Measurements from ENCODE around the gene ACYP2.
"Not testable (repeated sequence)": the region's sequence is repeated elsewhere in the genome, so short reads cannot be mapped to it uniquely, and the experiment has no call there.

Gene ACYP2

DNA sequence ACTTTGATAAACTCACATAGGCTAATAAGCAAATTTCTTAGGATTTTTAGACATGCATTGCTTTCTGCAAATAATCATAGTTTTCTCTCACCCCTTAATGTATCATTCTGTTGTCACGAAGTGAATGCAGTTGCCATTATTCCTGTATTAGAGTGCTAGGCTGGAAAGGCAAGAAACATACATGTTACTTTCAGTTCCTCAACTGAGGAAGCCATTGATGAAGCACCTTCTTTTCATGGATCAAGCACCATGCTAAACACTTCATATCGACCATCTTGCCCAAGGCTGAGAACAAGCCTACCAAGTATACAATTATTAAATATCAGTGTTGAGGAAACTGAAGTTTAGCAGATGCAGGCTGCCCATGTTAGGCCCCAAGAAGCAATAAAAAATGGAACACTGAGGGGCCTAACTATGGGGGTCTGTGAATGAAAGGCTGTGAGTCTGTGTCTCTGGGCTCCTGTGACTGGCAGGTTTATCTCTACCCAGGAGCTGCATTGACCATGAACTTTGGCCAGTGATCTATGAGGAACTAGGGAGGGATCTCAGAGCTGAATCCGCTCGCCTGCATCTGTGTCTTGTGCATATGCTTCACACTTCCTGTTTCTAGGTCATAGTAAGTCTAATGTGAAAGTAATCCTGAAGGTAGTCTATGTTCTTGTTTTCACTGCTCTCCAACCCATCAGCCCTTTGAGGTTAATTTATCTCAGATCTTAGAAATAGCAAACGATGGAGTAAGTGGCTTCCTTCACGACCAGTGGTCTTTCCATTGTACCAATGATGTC is 156.6 kb downstream of the ACYP2 start:
- no peak for DNase-seq

DNA sequence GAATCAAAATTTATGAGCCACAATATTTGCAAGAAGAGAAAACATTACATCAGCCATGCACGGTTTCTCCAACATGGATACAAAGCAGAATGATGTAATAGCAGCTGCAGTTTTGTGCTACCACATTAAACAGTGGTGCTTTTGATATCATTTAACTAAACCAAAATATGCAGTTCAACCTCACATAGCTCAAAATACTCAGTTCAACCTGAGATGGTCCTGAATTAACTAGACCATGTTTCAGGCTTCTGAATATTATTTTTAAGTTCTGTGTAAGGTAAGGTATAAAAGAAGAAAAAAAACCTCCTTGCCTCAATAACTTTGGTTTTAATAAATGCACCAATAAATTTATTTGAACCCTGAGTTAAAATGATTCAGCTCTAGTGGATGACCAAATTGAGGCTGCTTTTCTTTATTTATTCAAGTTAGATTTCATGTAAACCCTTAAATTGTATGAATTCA is 159.4 kb downstream of the ACYP2 start:
- peak; percentile 91 for DNase-seq

DNA sequence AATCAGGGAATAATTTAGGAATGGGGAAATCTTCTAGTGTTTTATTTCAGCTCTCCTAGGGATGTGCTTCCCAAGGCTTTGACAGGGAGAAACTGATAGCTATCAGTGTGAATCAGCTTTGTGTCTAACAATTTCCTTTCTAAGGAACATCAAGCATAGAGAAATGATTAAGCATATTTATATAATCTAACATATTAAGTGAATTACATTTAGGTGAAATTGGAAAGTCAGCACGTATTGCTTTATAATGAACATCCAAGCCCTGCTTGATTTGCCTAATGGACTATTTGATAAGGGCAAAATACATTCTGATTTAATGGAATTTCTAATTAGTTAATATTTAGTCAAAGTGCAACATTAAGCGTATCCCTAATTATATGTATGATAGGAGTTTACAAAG is 160.1 kb downstream of the ACYP2 start:
- peak; percentile 21 for DNase-seq

GRCh38 chr2:54279385-54279784 is 164.0 kb downstream of the ACYP2 start:
- DNase-seq: no peak

DNA sequence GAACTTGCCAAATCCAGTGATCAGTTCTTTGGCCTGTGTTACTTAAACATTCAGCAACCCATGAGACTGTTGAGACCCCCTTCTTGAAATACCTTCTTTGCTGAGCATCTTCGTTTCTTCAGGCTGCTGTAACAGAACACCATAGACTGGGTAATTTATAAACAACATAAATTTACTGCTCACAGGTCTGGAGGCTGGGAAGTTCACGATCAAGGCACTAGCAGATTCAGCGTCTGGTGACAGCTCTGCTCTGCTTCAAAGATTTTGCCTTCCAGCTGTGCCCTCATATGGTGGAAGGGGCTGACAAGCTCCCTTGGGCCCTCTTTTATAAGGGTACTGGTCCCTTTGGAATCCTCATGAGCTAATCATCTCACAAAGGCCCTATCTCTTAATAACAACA is 169.4 kb downstream of the ACYP2 start:
- DNase-seq: no peak

GRCh38 chr2:54285451-54285850 is 170.0 kb downstream of the ACYP2 start:
- no peak for DNase-seq

DNA sequence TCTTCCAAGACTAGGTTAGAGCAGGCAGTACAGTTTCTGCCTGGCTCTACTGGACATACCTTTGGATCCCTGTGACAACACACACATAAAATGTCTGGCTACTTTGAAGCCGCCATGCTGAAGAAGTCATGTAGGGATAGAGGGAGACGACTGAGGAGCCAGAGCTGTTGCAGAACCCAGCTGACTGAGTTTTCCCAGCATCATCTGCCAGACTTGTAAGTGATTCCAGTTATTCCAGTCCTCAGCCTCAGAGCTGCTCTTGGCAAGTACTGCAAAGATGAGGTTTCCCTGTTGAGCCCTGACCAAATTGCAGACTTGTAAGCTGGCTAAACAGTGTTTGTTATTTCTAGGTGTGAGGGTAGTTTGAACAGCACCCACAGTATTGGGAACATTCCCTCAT is 172.1 kb downstream of the ACYP2 start:
- no peak for DNase-seq

- DNase-seq: no peak
Measured at GRCh38 chr2:54289917-54290316, 174.5 kb downstream of the ACYP2 start.

DNA sequence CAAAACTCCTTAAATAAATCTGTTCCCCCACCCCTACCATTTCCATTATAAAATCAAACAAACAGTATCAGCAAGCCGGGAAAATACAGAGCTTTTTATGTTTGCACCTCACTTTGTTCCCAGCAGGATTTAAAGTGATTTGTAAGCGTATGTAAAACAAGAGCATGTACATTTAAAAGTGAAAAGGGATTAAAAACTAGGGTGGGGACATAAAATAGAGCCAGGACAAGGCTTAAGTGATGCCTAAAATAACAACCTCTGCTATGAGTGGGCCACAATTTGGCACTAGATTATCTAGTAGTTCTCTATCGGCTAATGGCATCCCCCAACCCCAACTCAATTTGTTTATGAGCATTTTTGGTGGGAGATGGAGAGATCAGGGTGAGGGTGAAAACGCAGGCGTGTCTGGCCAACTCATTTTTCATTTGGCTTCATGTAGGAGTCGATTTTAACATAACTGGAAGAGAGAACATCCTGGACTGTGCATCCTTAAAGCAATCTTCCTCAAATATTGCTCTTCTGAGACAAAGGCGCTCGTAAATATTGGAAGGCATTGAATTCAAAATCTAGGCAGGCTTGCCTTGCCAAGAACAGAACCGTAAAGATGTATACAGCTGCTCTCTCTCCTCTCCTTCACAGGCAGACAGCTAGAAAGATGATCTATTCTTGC is 175.1 kb downstream of the ACYP2 start:
- no peak for DNase-seq

- not testable (repeated sequence) for DNase-seq
Measured at GRCh38 chr2:54294665-54295064, 179.2 kb downstream of the ACYP2 start.

DNA sequence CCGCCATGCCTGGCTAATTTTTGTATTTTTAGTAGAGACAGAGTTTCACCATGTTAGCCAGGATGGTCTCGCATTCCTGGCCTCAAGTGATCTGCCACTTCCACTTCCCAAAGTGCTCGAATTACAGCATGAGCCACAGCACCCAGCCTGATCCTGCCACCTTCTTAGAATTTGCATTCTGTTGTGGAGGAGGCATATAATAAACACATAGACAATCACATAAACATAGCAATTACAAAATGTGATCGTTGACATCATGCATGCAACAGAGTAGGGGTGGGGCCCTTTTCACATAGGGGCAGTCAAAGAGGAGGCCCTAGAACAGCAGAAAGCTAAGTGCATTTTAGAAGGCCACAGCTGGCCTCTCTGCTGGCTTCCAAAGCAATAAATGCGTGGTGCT is 180.5 kb downstream of the ACYP2 start:
- DNase-seq: no peak

DNA sequence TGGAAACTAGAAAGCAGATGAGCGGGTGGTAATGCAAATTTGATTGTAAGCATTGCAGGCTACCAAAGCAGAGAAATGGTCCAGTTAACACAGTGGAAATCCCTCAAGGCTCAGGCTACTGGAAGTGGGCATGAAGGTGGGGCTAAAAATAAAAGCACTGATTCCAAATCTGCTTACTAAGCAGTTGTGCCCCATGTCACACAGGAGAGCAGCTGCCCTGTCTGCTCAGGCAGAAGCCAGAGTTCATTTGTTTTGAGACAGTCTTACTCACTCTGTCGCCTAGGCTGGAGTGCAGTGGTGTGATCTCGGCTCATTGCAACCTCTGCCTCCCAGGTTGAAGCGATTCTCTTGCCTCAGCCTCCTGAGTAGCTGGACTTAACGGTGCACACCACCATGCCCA is 183.1 kb downstream of the ACYP2 start:
- DNase-seq: no peak

GRCh38 chr2:54303631-54304030 is 188.2 kb downstream of the ACYP2 start:
- DNase-seq: no peak

DNA sequence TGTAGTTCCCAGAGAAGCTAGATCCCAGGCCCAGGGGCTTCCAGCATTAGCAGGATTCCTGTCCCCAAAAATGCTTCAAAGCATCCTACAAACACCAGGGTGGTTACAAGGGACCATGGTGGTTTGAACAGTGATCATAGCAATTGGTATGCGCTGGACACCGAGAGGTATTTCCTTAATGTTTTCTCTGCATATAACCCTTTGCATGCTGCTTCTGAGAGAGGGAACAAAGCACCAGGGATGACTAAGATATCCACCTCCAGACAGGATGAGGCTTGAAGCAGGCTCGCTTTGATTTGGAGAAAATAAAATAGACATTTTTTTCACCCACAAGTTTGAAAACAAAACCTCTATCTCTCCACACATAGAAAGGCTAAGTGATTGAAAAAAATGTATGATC is 191.1 kb downstream of the ACYP2 start:
- peak; percentile 69 for DNase-seq

GRCh38 chr2:54308186-54308585 is 192.8 kb downstream of the ACYP2 start:
- no peak for DNase-seq

DNA sequence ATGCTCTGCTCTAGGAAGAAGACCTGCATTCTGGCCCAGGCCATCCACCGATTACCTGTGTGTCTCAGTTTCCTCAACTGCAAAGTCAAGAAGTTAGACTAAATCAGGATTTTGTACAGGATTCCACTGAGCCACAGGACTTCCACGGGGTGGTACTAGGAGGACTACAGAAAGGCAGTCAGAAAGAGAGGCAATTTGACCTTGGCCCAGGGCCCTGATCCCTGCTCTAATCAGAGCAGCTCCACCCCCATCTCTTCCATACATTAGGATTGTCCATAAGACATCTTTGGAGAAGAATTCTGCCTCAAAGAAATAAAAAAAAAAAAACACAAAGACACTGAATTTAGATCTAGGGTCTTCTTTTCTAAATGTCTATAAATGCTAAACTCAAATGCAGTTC is 193.4 kb downstream of the ACYP2 start:
- no peak for DNase-seq

GRCh38 chr2:54310311-54310710 is 194.9 kb downstream of the ACYP2 start:
- DNase-seq: peak; percentile 28

DNA sequence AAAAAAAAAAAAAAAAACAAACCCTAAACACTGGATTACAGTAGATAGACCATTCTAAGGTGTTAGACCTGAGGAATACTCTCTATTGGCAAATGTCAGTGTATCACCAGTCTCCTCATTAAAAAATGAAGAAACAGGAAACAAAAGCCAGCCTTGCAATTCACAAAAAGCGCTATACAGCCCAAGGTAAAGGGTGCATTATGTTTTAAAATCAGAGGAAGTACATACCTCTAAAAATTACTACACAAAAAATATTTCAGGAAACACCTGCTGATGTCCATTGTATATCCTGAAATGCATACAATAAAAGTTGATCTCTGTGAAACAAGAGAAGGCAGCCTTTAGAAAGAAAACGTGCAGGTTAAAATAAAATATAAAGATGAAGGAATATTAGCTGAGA is 195.5 kb downstream of the ACYP2 start:
- no peak for DNase-seq

DNA sequence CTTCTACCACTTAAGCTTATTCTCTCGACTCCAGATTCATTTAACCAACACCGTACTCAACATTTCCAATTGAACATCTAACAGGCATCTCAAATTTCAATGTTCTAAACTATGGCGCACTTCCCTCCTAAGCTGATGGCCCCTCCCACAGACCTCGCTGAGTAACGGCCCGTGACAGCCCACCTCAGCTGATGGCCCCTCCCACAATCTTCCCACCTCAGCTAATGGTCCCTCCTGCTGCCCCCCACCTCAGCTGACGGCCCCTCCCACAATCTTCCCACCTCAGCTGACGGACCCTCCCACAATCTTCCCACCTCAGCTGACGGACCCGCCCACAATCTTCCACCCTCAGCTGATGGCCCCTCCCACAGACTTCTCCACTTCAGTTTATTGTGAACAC is 197.7 kb downstream of the ACYP2 start:
- no peak for DNase-seq

DNA sequence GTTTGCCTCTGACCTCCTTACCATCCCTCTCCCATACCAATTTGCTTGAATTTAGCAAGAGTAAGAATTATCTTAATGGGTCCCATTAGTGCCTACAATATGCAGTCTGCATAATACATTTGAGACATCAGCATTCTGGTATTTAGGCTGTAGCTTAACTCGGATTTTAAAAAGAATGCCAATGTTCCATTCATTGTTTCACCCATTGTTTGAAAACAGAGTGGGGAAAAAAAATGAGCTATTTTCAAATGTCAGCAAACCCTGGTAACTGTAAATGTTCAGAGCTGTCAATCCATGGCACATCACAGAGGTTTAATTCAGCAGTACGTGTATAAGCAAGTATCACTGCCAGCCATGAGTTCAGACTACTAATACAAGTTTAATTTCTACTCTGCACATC is 202.6 kb downstream of the ACYP2 start:
- DNase-seq: no peak

GRCh38 chr2:54318821-54319220 is 203.4 kb downstream of the ACYP2 start:
- no peak for DNase-seq

GRCh38 chr2:54321047-54321446 is 205.6 kb downstream of the ACYP2 start:
- DNase-seq: no peak

- not testable (repeated sequence) for DNase-seq
Measured at GRCh38 chr2:54324517-54324916, 209.1 kb downstream of the ACYP2 start.

DNA sequence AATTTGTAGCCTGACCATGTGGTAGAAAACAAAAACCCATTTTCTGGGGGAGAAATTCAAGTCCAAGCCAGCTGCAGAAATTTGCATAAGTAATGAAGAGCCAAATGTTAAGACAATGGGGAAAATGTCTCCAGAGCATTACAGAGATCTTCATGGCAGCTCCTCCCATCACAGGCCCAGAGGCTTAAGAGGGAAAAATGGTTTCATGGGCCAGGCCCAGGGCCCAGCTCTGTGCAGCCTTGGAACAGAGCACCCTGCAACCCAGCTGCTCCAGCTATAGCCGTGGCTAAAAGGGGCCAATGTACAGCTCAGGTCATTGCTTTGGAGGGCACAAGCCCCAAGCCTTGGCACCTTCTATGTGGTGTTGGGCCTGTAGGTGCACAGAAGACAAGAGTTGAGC is 209.7 kb downstream of the ACYP2 start:
- no peak for DNase-seq
